WERI-Rb-1 (cell line): ENCODE data around the gene GRK1.

Source experiments
- DNase-seq: peaks from one replicate; pipeline ENCODE4 v3.0.0-alpha.2; 2020
- H3K27ac ChIP-seq: fragments of 250-450 bp; sonication (Bioruptor Pico); 2 replicates; pipeline ENCODE4 v1.5.1; 2020; ENCODE audit warnings: mild to moderate bottlenecking, moderate library complexity
- H3K27me3 ChIP-seq: fragments of 250-450 bp; sonication (Bioruptor Pico); 2 replicates; pipeline ENCODE4 v1.5.1; 2021; ENCODE audit warnings: mild to moderate bottlenecking, low read depth, moderate library complexity; ENCODE audit not compliant: insufficient read depth, severe bottlenecking
- H3K36me3 ChIP-seq: fragments of 250-450 bp; sonication (Bioruptor Pico); 2 replicates; pipeline ENCODE4 v1.5.1; 2020; ENCODE audit warnings: mild to moderate bottlenecking, moderate library complexity
- H3K4me3 ChIP-seq: 2 replicates; pipeline ENCODE4 v1.5.1; 2011; ENCODE audit warnings: low read depth, mild to moderate bottlenecking, control low read depth, low read length
- H3K9me3 ChIP-seq: fragments of 250-450 bp; sonication (Bioruptor Pico); 2 replicates; pipeline ENCODE4 v1.5.1; 2021; ENCODE audit warnings: mild to moderate bottlenecking, moderate library complexity; ENCODE audit not compliant: severe bottlenecking
- TF ChIP-seq, protein P1 (sequence below): IDR thresholded peaks from 2 replicates; pipeline ENCODE4 v1.5.1; 2011; ENCODE audit warnings: low read depth, mild to moderate bottlenecking, control low read depth, inconsistent platforms, low read length

GRK1 gene

DNA sequence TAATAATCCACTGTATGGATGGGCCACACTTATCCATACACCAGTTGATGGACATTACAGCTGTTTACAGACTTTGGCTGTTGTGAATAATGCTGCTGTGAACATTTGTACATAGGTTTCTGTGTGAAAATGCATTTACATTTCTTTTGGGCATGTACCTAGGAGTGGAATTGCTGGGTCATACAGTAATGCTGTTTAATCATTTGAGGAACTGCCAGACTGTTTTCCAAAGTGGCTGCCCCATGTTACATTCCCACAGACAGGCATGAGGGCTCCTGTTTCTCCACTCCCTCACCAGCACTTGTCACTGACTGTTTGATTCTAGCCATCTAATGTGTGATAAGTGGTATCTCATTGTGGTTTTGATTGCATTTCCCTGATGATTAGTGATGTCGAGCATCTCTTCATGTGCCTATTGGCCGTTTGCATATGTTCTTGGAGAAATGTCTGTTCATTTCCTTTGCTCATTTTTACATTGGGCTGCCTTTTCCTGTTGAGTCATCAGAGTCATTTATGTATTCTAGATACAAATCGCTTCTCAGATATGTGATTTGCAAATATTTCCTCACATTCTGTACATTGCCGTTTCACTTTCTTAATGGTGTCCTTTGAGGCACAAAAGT lies 104.8 kb downstream of the GRK1 start:
- DNase-seq = no peak
- H3K27ac ChIP-seq = no peak overlapping the region
- H3K27me3 ChIP-seq = no peaks in the 10 kb centered on the region
- TF ChIP-seq, protein P1, sequence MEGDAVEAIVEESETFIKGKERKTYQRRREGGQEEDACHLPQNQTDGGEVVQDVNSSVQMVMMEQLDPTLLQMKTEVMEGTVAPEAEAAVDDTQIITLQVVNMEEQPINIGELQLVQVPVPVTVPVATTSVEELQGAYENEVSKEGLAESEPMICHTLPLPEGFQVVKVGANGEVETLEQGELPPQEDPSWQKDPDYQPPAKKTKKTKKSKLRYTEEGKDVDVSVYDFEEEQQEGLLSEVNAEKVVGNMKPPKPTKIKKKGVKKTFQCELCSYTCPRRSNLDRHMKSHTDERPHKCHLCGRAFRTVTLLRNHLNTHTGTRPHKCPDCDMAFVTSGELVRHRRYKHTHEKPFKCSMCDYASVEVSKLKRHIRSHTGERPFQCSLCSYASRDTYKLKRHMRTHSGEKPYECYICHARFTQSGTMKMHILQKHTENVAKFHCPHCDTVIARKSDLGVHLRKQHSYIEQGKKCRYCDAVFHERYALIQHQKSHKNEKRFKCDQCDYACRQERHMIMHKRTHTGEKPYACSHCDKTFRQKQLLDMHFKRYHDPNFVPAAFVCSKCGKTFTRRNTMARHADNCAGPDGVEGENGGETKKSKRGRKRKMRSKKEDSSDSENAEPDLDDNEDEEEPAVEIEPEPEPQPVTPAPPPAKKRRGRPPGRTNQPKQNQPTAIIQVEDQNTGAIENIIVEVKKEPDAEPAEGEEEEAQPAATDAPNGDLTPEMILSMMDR = no peak
- H3K4me3 ChIP-seq = no peak overlapping the region
- peaks cover 20% of the 10 kb centered on the region for H3K9me3 ChIP-seq
- no peaks in the 10 kb centered on the region for H3K36me3 ChIP-seq

GRCh38 chr13:113774177-113775107 lies 107.4 kb downstream of the GRK1 start:
- DNase-seq = no peak
- H3K27ac ChIP-seq = no peak overlapping the region
- TF ChIP-seq, protein P1 = no peak
- H3K36me3 ChIP-seq = no peaks in the 10 kb centered on the region
- no peak overlapping the region for H3K4me3 ChIP-seq
- H3K9me3 ChIP-seq = peaks cover 20% of the 10 kb centered on the region
- no peaks in the 10 kb centered on the region for H3K27me3 ChIP-seq

- Histone ChIP-seq H3K27ac (no peak overlapping the region), H3K36me3 (no peaks in the 10 kb centered on the region), H3K4me3 (no peak overlapping the region), H3K9me3 (peaks cover 20% of the 10 kb centered on the region), H3K27me3 (no peaks in the 10 kb centered on the region)
- TF ChIP-seq, protein P1 = no peak
- no peak for DNase-seq
Measured at GRCh38 chr13:113775451-113776145, 108.6 kb downstream of the GRK1 start.

DNA sequence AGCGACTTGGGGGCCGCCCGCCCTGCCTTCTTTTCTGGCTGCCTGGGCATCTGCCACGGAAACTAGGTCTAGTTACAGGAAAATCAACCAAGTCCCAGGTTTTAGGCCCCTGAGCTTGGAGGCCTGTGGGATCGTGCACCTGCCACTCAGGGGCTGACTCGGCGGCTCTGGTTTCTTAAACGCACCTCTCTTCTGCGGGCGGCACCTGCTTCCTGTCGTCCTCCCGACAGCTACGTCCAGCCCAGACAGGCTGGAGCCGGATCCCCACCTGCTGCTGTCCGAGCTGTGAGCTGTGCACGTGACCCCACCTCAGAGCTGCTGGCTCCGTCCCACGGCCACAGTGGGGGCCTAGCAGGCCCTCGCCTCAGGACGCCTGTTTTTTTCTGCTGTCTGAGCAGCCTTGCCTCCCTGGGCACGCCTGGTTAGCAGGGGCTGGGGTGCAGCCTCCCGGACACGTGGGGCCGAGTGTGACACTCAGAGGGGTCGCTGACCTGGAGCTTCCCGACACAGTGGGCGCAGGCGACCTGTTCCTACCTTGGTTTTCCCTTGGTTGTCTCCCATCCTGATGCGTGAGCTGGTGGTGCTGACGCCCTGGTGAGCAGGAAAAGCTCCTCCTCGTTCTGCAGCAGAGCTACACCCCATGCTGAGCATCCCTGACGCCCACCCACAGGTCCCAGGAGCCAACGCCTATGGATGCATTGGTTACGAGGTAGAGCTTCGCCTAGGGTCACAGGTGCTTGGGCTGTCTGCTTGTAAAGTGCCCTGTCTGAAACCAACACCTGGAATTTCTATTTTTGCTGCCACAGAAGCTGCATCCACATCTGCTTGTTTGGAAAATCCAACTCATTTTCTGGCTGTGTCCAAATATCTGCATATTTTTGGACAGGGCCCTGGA lies 109.5 kb downstream of the GRK1 start:
- TF ChIP-seq, protein P1 = no peak
- Histone ChIP-seq H3K36me3 (no peaks in the 10 kb centered on the region), H3K27me3 (no peaks in the 10 kb centered on the region), H3K9me3 (peaks cover 20% of the 10 kb centered on the region), H3K4me3 (no peak overlapping the region), H3K27ac (0 out of 2 replicates have a peak overlapping the region, but pooled peaks have one; percentile 7)
- peak; percentile 82 for DNase-seq
